ENCODE data around the gene FSHR.

GRCh38 chr2:48927355-48927754 is 227.0 kb downstream of the FSHR start:
- no peak for TF ChIP-seq CTCF (IDR thresholded peaks at IDR 0.05)
- no peak for TF ChIP-seq EP300 (IDR thresholded peaks at IDR 0.05; ENCODE audit: low read depth)
- TF ChIP-seq POLR2AphosphoS5 (IDR thresholded peaks at IDR 0.05), result no peak
